ENCODE measurements around the gene TNIK. TPM values are rescaled to one million over a fixed set of nuclear protein-coding genes. Genes with fewer than 3 reads are reported as not detected.

The TNIK gene
- total RNA-seq, result 10 to 100 TPM; 13.6 to 16.0 TPM
- long read RNA-seq, partial matches to known transcripts, result 4 of 5 reads
- long read RNA-seq, other reads (novel, unspliced or antisense), result 0 of 5 reads

DNA sequence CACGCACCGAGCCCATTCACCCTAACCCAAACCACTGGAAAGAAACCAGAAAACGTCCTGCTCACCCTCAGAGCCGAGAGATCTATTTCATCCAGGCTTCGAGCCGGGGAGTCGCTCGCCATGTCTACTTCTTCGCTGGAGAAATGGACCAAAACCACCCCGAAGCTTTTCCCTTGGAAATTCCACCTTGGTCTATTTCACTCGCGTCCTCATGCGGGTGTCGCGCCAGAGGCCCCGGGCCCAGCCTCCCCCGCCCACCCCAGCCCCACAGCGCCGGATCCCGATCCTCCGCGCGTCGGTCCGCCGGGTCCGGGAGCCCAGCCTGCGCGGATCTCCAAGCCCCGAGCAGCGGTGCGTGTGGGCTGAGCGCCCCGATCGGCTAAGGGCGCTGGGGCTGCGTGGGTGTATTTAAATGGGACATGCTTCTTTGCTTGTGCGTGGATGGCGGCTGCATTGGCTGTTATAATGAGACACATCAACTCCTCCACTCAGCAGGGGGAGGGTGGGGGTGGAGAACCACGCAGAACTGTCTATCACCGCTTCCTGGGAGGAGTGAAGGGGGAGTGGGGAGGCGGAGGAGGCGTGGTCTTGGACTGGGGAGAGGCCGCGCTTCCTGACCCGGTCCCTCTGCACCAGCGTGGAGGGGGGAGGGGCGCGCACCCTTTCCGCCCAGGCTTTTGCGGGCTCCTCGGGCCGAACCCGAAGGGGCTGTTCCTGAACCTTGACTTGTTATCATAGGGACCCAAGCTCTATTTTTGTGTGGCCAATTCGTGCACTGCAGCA, at the start of gene TNIK:
TNIK (minus strand) TSS at position 464 of the 783 bp plus-strand sequence; CDS start at position 122, 342 bp downstream.
- ATAC-seq, result peak; percentile 97 to 98
- DNase-seq, result peak; percentile 91
- intact Hi-C loops (cut with DNase I), result loop anchor here in 1 of 2 donors (5.0 to 10.0 kb wide), 2 partner anchors 135 to 273 kb away; no protein-coding TSS in a partner anchor

- intact Hi-C loops (cut with DNase I), result no loop called here
- no peak for ATAC-seq
Observed at GRCh38 chr3:171508676-171509075, 48.5 kb upstream of the TNIK start.

DNA sequence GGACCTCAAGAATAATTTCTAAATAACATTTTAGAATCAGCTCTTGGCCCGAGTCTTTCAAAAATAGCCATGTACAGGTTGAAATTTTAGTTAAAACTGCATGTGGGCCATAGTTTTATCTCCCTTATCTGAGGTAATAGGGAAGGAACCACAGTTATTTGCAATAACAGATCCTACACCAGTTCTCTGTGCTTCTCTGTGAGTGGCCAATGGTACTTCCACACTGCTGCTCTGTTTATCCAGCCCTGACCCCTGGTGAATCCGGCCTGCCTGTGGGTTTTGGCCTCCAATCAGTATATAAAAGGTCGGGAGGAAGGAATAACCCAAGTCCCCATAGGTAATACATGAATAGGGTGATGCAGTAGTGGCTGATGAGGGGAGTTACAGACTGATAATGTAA, 48.0 kb upstream of the TNIK start:
- intact Hi-C loops (cut with DNase I), result no loop called here
- ATAC-seq (no peak), DNase-seq (no peak)

More at GRCh38 chr3:171508676-171509075, 48.5 kb upstream of the TNIK start:
- no peak for DNase-seq

DNA sequence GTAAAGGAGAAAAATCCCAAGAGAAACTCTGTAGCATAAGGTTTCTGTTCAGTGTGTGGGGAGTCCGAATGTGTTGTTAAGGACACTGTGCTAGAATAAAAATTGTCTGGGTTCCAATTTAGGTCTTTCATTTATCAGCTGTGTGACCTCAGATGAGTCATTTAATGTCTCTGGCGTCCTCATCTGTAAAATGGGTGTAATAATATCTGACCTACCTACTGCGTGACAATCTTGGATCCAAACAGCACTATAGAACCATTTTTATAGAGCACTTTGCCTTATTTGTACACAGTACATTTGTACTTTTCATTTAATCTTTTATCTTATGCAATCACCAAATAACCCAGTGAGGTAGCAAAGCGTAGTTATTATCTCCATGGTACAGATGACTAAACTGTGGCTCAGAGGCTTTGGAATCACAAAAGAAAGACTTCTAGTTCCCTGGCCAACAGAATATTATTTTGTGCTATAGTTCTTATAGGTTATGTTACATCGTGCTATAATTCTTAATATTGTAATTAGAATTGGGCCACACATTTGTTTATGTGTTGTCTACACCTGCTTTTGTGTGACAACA, 46.6 kb upstream of the TNIK start:
- DNase-seq, result no peak
- intact Hi-C loops (cut with DNase I), result no loop called here
- ATAC-seq, result no peak

GRCh38 chr3:171505822-171506333, 45.7 kb upstream of the TNIK start:
- ATAC-seq (no peak), DNase-seq (no peak)
- intact Hi-C loops (cut with DNase I), result no loop called here

GRCh38 chr3:171504376-171504775, 44.2 kb upstream of the TNIK start:
- ATAC-seq, result no peak
- intact Hi-C loops (cut with DNase I), result no loop called here
- DNase-seq, result no peak

GRCh38 chr3:171503817-171504216, 43.6 kb upstream of the TNIK start:
- no peak for ATAC-seq
- DNase-seq, result no peak
- intact Hi-C loops (cut with DNase I), result no loop called here

- ATAC-seq, result no peak
- DNase-seq, result no peak
- intact Hi-C loops (cut with DNase I), result no loop called here
Observed at GRCh38 chr3:171498921-171499320, 38.7 kb upstream of the TNIK start.

- no peak for DNase-seq
- peak; percentile 55 to 60 for ATAC-seq
- intact Hi-C loops (cut with DNase I), result no loop called here
Observed at GRCh38 chr3:171497468-171497867, 37.3 kb upstream of the TNIK start.

- DNase-seq, result no peak
- intact Hi-C loops (cut with DNase I), result no loop called here
- ATAC-seq, result no peak
Observed at GRCh38 chr3:171495413-171495812, 35.2 kb upstream of the TNIK start.

GRCh38 chr3:171494457-171495109, 34.4 kb upstream of the TNIK start:
- ATAC-seq (no peak), DNase-seq (no peak)
- intact Hi-C loops (cut with DNase I), result no loop called here

DNA sequence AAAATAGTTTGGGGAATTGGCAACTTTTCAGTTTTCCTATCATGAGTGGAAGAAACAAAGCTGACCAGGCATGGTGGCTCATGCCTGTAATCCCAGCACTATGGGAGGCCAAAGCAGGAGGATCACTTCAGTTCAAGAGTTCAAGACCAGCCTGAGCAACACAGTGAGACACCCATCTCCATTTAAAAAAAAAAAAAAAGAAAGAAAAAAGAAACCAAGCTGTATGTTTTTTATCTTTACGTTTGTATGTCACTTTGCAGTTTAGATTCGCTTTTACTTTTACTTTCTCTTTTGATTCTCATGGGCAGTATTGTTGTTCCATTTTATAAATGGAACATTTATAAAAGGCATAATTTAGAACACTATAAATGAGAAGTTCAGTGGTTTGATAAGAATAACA, 31.2 kb upstream of the TNIK start:
- intact Hi-C loops (cut with DNase I), result no loop called here
- DNase-seq (no peak), ATAC-seq (no peak)

GRCh38 chr3:171490901-171491300, 30.7 kb upstream of the TNIK start:
- intact Hi-C loops (cut with DNase I), result no loop called here
- no peak for DNase-seq
- no peak for ATAC-seq

DNA sequence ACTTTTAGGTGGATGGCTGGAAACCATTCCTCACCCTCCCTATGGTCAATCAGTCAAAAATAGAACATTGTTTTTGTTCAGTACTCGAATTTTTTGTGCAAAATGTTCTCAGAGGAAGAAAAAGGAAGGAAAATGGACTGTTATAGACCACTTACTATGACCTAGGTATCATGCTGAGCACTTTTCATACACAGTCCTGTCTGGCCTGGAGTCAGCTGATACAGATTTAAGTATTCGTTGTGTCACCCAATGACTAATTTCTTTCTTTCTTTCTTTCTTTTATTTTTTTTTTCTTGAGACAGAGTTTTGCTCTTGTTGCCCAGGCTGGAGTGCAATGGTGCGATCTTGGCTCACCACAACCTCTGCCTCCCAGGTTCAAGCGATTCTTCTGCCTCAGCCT, 29.1 kb upstream of the TNIK start:
- intact Hi-C loops (cut with DNase I), result no loop called here
- DNase-seq (no peak), ATAC-seq (no peak)

GRCh38 chr3:171488479-171488878, 28.3 kb upstream of the TNIK start:
- ATAC-seq, result no peak
- no peak for DNase-seq
- intact Hi-C loops (cut with DNase I), result no loop called here

DNA sequence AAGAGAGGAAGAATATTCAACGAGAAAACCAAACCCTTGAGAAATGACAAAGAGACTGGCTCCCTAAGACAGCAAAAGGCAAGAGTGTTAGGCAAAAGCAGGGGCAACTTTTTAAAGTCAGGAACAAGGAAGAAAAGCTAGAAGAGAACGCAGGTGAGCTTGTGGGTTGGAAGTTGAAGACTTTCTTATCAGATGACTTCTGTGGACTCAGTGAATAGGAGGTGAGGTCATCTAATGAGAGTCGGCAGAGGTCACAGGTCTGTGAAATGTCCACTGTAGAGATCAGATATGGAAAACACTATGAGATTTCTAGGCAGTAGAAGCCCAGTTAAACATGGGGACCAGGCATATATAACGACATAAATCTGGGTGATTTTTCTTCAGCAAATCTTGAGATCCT, 27.2 kb upstream of the TNIK start:
- DNase-seq (no peak), ATAC-seq (no peak)
- intact Hi-C loops (cut with DNase I), result no loop called here

GRCh38 chr3:171485338-171485737, 25.1 kb upstream of the TNIK start:
- no peak for DNase-seq
- no peak for ATAC-seq
- intact Hi-C loops (cut with DNase I), result no loop called here

DNA sequence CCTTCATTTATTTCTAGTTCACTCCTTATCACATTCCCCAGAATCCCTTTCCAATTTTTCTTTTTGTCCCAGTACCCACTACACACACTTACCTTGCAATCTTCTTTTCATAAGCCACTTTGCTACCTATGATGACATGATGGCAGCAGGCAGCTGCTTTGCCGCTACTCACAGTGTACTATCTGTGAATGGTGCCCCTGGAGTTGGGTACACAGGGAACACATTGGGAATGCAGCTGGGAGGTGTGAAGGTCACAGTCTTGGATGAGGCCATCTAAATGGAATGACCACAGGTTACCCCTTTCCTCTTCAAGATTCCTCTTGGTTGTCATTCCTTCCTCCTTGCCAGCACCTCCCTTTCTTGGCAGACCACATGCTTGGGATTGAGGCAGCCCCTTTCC, 20.8 kb upstream of the TNIK start:
- no peak for DNase-seq
- intact Hi-C loops (cut with DNase I), result no loop called here
- no peak for ATAC-seq

GRCh38 chr3:171480526-171480925, 20.3 kb upstream of the TNIK start:
- intact Hi-C loops (cut with DNase I), result no loop called here
- DNase-seq (no peak), ATAC-seq (no peak)

DNA sequence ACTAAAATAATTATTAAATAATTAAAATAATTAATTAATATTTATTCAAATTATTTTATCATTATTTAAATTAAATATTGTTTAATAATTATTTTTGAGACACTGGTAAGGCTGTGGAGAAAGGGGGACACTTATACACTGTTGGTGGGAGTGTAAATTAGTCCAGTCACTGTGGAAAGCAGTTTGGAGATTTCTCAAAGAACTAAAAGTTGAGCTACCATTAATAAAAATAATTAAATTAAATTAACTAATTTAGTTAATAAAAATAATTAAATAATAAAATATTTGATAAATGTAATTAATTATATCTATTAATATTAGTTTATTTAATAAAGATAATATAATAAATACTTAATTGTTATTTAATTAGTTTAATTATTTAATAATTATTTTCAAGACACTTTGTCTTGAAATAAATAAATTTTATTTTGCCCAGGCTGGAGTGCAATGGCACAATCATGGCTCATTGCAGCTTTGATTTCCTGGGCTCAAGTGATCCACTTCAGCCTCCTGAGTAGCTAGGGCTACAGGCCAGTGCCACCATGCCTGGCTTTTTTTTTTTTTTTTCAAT, 16.4 kb upstream of the TNIK start:
- no peak for ATAC-seq

More for the DNA sequence above, 16.4 kb upstream of the TNIK start:
- no peak for DNase-seq
- intact Hi-C loops (cut with DNase I), result no loop called here
